Measurements from ENCODE around the gene GDF15.

The GDF15 gene

GRCh38 chr19:18368504-18369222 lies 17.3 kb upstream of the GDF15 start:
- TF ChIP-seq ZNF654 (tag by site-specific recombination; IDR thresholded peaks at IDR 0.05; ENCODE audit: low read depth): no peak
- Histone ChIP-seq H3K27ac (ENCODE audit: extremely low read depth, low read depth, low read length) (no peak overlapping the region), H3K4me3 (ENCODE audit: low read depth, low read length) (no peak overlapping the region), H3K36me3 (ENCODE audit: control insufficient read depth in 2 of 2, insufficient read depth in 1 of 2, low read length in 2 of 2) (no peaks in the 10 kb centered on the region), H3K9me3 (ENCODE audit: control insufficient read depth, insufficient read depth, low read depth, low read length) (no peaks in the 10 kb centered on the region), H3K4me1 (ENCODE audit: control insufficient read depth, insufficient read depth, low read length) (no peaks in the 10 kb centered on the region; the same call in 1 of the 2 replicates)
- ChIA-PET POLR2A (interaction anchor here (0.7 kb wide), 1 partner anchor 175 kb away, joined by 5 read pairs; no protein-coding TSS in a partner anchor), CTCF (interaction anchor here (0.6 kb wide), 1 partner anchor 941 kb away, joined by 3 read pairs; no protein-coding TSS in a partner anchor)

- H3K4me1 ChIP-seq (ENCODE audit: control insufficient read depth, insufficient read depth, low read length): peaks cover 5% of the 10 kb centered on the region
Observed at GRCh38 chr19:18373407-18373891, 12.5 kb upstream of the GDF15 start.

More at GRCh38 chr19:18373407-18373891, 12.5 kb upstream of the GDF15 start:
- ChIA-PET CTCF (interaction anchor here (1.2 kb wide), 1 partner anchor 14 kb away, joined by 3 read pairs; no protein-coding TSS in a partner anchor), POLR2A (interaction anchor here (1.3 kb wide), 1 partner anchor 9 kb away, joined by 5 read pairs; no protein-coding TSS in a partner anchor)
- H3K36me3 ChIP-seq (ENCODE audit: control insufficient read depth in 2 of 2, insufficient read depth in 1 of 2, low read length in 2 of 2): no peaks in the 10 kb centered on the region
- H3K9me3 ChIP-seq (ENCODE audit: control insufficient read depth, insufficient read depth, low read depth, low read length): no peaks in the 10 kb centered on the region
- H3K4me3 ChIP-seq (ENCODE audit: low read depth, low read length): no peak overlapping the region
- peak overlapping the region; percentile 81 for H3K27ac ChIP-seq (ENCODE audit: extremely low read depth, low read depth, low read length)
- TF ChIP-seq ZNF16 (tag by site-specific recombination; IDR thresholded peaks at IDR 0.05; ENCODE audit: low read depth) (peak; percentile 97), ZNF19 (tag by site-specific recombination; IDR thresholded peaks at IDR 0.05; ENCODE audit: low read depth) (0 out of 2 replicates have a peak, but pooled peaks have one; percentile 2), PRDM10 (tag by site-specific recombination; IDR thresholded peaks at IDR 0.05) (peak; percentile 91), ZNF596 (tag by site-specific recombination; IDR thresholded peaks at IDR 0.05) (no peak), ZNF416 (tag by site-specific recombination; IDR thresholded peaks at IDR 0.05) (no peak), GLI2 (tag by site-specific recombination; IDR thresholded peaks at IDR 0.05; ENCODE audit: borderline replicate concordance, low read depth) (no peak), ZNF76 (tag by site-specific recombination; IDR thresholded peaks at IDR 0.05; ENCODE audit: borderline replicate concordance, low read depth) (peak; percentile 27; the same call in 1 of the 2 replicates), TCF7L2 (IDR thresholded peaks at IDR 0.05; ENCODE audit: borderline replicate concordance, low read depth, low read length) (no peak), ZNF146 (tag by site-specific recombination; IDR thresholded peaks at IDR 0.05) (0 out of 2 replicates have a peak, but pooled peaks have one; percentile 36), OVOL3 (tag by site-specific recombination; IDR thresholded peaks at IDR 0.05) (no peak), ZFP3 (tag by site-specific recombination; IDR thresholded peaks at IDR 0.05; ENCODE audit: low read depth) (peak; percentile 78; the same call in 1 of the 2 replicates)
- TF ChIP-seq, protein P1, sequence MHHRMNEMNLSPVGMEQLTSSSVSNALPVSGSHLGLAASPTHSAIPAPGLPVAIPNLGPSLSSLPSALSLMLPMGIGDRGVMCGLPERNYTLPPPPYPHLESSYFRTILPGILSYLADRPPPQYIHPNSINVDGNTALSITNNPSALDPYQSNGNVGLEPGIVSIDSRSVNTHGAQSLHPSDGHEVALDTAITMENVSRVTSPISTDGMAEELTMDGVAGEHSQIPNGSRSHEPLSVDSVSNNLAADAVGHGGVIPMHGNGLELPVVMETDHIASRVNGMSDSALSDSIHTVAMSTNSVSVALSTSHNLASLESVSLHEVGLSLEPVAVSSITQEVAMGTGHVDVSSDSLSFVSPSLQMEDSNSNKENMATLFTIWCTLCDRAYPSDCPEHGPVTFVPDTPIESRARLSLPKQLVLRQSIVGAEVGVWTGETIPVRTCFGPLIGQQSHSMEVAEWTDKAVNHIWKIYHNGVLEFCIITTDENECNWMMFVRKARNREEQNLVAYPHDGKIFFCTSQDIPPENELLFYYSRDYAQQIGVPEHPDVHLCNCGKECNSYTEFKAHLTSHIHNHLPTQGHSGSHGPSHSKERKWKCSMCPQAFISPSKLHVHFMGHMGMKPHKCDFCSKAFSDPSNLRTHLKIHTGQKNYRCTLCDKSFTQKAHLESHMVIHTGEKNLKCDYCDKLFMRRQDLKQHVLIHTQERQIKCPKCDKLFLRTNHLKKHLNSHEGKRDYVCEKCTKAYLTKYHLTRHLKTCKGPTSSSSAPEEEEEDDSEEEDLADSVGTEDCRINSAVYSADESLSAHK (tag by site-specific recombination; IDR thresholded peaks at IDR 0.05): 0 out of 2 replicates have a peak, but pooled peaks have one; percentile 10
